GM21737 (cell line): ENCODE measurements around the gene PRELID1.
"Not testable (repeated sequence)": the region's sequence is repeated elsewhere in the genome, so short reads cannot be mapped to it uniquely, and the experiment has no call there.

Experiments used
- ATAC-seq: cut with Tn5 transposase; IDR thresholded peaks from one replicate; pipeline ENCODE4 v1.9.1; 2021; ENCODE audit warnings: mild to moderate bottlenecking, moderate library complexity; ENCODE audit not compliant: unreplicated experiment

Gene PRELID1, protein sequence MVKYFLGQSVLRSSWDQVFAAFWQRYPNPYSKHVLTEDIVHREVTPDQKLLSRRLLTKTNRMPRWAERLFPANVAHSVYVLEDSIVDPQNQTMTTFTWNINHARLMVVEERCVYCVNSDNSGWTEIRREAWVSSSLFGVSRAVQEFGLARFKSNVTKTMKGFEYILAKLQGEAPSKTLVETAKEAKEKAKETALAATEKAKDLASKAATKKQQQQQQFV

DNA sequence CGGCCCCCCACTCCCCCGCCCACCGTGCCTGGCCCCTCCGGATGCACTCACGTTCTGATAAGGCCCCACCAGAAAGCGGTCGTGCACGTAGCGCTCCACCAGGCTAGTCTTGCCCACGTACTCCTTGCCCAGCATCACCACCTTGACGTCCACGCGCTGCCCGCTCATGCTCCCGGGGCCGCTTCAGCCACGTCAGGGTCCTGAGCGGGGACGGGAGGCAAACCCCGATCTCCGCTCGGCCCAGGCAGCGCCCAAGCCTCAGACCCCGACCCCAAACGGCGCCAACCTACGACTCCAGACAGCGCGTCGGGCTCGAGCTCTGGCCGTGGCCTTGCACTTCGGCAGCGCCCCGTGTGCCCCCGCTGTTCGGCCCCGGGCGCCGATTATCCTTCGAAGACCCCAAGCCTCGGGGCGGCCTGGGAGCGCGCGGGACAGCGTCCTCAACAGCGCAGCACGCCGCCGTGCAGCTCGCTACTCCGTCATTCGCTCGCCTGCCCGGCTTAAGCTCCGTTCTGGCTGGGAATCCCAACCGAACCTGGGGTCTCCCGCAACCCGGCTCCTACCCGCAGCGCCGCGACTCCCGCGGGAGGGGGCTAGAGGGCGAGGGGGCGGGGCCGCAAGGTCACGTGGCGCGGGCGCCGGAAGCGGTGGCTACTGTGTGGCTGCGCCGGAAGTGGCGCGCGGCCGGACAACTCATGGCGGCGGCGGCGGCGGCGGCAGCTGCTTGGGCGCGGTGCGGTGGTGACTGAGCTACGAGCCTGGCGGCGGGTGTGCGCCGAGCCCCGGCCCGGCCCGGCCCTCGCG is at the start of gene PRELID1, which contains the start of gene RAB24:
Gene PRELID1, plus strand, starts transcription at position 679 of the 804 bp plus-strand sequence. CDS start 187 bp downstream, outside the sequence.
Gene RAB24, minus strand, starts transcription at position 599 of the 804 bp plus-strand sequence. Its CDS starts 431 bp downstream, at position 168.
- peak; percentile 43 for ATAC-seq

DNA sequence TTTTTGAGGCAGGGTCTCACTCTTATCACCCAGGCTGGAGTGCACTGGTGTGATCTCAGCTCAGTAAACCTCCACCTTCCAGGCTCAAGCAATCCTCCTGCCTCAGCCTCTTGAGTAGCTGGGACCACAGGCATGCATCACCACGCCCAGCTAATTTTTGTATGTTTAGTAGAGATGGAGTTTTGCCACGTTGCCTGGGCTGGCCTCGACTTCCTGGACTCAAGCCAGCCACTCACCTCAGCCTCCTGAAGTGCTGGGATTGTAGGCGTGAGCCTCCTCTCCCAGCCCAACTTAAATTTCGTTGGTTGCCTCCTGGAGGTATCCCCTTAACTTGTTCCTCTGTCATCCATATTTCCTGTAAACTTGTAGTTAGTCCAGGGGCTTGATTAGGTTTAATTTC is 47.3 kb upstream of the PRELID1 start:
- no peak for ATAC-seq

DNA sequence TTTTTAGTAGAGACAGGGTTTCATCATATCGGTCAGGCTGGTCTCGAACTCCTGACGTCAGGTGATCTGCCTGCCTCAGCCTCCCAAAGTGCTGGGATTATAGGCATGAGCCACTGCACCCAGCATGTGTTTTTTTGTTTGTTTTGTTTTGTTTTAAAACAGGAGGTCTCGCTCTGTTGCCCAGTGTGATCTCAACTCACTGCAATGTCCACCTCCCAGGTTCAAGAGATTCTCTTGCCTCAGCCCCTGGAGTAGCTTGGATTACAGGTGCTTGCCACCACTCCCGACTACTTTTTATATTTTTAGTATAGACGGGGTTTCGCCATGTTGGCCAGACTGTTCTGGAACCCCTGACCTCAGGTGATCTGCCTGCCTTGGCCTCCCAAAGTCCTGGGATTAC is 44.9 kb upstream of the PRELID1 start:
- not testable (repeated sequence) for ATAC-seq

DNA sequence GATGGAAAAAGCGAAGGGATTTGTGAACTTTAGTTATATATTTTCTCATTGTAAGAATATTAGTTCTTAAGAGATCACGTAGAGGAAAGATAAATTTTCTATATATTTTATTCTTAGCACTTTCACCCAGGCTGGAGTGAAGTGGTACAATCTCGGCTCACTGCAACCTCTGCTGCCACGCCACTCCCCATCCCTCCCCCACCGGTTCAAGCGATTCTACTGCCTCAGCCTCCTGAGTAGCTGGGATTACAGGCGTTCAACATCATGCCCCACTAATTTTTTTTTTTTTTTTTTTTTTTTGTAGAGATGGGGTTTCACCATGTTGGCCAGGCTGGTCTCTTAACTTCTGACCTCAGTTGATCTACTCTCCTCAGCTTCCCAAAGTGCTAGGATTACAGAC is 42.6 kb upstream of the PRELID1 start:
- ATAC-seq, result no peak

DNA sequence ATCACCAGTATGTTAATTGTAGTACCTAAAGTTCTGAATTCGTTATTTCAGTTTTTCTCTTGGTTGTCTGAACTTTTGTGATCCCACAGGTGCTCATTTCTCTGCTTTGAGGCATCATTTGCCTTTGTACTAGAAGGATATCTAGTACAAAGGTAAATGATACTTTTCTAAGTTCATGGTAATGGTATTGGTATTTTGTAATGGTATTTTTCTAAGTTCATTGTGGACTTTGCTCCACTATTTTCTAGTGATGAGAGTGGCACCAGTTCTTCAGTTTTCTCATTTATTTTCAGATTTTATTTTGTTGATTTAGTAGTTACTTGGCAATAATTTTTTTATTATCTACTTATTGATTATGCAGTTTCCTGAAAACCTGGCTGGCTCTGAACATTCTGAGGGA is 42.1 kb upstream of the PRELID1 start:
- no peak for ATAC-seq

DNA sequence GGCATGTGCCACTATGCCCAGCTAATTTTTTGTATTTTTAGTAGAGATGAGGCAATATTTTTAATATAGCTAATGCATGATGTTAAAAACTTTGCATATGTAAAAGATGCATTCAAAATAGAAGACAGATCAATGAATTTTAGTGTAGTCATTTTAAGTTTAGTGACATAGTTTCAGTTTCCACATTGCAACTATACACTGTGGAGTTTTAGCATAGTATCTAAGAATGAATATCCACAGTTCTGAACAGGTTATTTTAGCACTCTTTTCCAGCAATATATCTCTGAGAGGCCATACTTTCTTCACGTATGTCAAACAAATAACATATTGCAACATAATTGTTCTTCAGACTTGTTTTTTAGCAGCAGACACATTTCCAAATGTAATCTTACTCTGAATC is 39.4 kb upstream of the PRELID1 start:
- no peak for ATAC-seq

DNA sequence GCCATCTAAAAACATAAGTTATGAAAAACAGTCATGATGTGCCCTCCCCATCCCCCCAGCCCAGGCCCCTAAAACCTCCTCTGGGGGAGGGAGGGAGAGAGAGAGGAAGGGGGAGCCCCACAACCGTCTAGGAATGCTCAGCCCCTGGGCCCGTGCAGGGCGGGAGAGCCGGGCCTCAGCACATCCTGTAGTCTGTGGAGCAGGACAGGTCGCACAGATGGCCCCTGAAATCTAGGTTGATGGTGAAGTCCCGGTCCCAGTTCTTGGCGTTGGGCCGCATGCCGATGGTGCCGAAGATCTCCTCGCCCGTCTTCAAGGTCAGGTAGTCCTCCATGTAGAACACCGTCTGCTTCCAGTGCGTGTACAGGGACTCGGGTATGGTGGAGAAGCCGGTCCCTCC is 38.2 kb upstream of the PRELID1 start:
- ATAC-seq, result no peak

DNA sequence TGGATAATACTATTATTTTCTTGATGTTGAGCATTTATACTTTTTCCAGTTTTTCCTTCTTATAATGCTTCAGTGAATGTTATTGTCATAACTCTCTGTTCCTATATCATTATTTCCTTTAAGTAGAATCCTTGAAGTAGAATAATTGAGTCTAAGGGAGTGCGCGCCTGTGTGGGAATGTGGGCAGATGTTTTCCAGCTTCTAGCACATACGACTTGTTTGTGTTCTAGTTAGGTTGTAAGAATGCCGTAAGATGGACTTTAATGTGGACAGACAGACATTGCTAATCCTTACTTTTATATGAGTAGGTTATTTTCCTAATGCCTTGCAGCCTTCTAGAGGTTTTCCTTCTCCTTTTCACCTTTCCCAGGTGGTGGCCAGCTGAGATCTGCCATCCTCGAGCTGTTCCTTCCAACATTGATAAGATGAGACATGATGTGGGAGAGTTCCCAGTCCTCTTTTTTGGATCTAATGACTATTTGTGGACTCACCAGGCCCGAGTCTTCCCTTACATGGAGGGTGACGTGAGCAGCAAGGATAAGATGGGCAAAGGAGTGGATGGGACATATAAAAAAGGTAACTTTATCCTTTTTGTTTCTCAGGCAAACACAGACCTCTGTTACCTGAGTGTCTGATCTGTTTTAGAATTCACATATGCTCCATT is 34.2 kb upstream of the PRELID1 start:
- no peak for ATAC-seq

DNA sequence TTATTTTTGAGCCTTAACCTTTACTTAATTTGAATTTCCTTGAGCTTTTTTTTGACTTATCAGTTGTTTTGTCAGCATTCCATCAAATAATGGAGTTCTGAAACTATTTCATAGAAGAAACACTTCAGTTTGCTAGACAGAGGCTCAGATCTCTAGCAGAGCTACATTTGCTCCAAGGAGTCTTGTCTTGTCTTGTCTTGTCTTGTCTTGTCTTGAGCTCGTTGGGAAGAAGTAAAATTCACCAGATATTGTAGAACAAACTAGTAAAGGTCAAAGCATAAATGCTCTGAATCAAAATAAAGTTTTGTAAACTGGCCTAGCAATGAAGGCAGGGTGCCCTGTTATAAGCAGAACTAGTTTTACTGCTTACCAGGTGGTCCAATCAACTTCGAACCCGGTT is 33.6 kb upstream of the PRELID1 start:
- ATAC-seq, result no peak

DNA sequence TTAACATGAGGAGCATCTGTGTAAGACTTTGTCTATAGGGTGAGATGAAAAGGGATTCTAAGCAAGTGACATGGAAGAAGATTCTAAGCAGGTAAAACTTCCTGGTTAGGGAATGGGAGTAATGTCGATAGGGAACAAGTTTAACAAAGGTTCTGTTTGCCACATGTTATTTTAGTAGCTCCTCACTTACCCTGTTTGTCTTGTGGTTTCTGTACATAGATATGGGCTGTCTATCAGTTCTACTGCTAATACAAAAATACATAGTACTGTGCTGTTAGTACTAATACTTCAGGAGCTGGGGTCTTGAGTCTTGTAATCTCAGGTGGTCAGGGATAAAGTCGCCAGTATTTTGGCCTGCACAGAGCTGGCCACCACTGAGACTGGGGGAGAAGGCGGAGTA is 32.9 kb upstream of the PRELID1 start:
- no peak for ATAC-seq

DNA sequence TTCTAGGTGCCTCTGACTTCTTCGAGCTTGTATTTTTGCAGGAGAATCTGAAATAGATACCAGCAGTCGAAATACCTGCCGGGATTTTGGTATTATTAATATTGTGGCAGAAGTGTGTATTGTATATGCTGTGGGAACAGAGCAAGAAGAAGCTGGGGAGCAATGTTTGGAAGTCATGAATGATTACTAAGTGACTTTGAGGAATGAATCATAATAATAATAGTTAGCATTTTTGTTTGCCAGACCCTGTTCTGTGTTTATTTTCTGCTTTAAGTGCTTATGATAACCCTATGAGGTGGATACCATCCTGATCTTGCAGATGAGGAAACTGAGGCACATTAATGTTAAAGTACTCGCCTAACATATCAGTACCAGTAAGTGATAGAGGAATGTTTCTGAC is 32.5 kb upstream of the PRELID1 start:
- no peak for ATAC-seq

DNA sequence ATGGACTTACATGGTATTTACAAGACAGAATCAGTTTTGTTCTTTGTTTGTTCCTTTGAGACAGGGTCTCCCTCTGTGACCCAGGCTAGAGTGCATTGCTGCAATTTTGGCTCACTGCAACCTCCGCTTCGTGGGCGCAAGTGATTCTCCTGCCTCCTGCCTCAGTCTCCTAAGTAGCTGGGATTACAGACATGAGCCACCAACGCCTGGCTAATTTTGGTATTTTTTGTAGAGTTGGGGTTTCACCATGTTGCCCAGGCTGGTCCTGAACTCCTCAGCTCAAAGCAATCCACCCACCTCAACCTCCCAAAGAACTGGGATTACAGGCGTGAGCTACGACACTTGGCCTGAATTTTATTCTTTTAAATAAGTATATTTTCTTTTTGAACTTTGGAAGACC is 27.7 kb upstream of the PRELID1 start:
- no peak for ATAC-seq

DNA sequence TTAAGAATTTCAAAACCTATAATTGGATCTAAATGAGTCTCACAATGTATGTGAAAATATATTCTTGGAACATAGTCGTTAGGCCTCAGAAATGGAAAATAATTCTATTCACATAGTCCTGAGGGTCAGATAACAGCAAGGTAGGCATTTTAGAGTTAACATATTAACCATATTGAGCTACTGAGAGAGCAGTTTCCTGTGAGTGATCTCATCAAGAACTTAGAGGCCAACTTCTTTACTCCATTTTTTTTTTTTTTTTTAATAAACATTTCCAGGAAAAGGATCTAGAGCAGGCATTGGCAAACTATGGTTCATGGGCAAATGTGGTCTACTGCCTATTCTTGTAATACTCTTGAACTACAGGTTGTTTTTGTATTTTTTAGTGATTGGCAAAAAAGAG is 26.7 kb upstream of the PRELID1 start:
- no peak for ATAC-seq

DNA sequence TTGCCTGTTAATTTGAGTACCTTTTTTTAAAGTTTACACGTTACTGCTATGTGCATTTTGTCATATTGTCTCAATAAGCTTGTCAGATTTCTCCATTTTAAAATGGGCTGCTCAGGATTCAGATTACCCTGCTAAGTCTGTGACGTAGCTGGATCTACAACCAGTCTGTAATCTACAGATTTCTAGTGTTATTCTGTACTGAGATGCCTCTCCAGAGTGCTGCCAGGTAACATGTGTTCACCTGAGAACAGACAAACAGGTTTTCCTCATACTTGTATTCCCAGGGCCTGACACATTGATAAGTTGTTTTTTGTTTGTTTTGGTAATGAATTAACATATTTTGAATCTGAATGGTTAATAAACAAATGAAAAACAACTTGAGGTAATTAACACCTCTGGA is 15.4 kb upstream of the PRELID1 start:
- ATAC-seq, result no peak

DNA sequence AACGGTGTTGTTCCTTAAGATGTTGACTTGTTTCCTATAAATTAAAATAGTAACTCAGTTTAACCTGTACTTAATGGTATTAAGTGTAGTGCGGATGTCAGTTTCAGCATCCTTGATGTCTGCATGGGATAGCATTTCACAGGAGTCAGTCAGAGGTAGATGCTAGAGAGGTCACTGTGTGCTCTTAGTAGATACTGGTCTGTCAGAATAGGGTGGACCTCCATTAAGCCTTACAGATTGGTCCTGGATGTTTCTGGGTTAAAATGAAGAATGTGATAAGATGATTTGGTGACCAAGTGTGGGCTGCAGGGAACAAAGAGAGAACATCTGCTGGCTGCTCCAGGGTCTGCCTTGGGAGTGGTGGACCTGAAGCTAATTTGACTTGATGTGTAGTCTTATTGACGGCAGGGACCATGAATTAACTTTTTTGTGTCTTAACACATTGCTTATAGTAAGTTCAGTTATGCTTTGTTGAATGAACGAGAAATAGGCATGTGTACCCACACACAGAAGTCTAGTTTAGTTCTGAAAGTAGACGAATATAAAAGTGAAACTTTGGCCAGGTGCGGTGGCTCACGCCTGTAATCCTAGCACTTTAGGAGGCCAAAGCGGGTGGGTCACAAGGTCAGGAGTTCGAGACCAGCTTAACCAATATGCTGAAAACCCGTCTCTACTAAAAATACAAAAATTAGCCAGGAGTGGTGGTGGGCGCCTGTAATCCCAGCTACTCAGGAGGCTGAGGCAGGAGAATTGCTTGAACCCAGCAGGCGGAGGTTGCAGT is 12.6 kb upstream of the PRELID1 start:
- ATAC-seq, result peak; percentile 53

DNA sequence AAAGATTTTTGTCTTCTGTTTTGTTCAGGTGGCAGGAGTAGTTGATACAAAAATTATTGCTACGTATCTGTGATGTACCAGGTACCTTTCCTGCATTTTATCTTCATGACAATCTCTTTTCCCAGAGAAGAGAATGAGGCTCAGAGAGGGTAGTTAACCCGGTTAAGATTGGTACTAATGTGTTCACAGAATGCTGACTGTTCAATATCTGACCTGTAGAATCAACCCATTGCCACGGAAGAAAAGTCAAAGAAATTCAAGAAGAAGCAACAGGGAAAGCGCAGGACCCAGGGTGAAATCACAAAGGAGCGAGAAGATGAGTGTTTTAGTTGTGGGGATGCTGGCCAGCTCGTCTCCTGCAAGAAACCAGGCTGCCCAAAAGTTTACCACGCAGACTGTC is 11.9 kb upstream of the PRELID1 start:
- no peak for ATAC-seq

DNA sequence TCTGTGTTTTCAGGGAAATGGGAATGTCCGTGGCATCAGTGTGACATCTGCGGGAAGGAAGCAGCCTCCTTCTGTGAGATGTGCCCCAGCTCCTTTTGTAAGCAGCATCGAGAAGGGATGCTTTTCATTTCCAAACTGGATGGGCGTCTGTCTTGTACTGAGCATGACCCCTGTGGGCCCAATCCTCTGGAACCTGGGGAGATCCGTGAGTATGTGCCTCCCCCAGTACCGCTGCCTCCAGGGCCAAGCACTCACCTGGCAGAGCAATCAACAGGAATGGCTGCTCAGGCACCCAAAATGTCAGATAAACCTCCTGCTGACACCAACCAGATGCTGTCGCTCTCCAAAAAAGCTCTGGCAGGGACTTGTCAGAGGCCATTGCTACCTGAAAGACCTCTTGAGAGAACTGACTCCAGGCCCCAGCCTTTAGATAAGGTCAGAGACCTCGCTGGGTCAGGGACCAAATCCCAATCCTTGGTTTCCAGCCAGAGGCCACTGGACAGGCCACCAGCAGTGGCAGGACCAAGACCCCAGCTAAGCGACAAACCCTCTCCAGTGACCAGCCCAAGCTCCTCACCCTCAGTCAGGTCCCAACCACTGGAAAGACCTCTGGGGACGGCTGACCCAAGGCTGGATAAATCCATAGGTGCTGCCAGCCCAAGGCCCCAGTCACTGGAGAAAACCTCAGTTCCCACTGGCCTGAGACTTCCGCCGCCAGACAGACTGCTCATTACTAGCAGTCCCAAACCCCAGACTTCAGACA is 9.6 kb upstream of the PRELID1 start:
- ATAC-seq, result no peak

DNA sequence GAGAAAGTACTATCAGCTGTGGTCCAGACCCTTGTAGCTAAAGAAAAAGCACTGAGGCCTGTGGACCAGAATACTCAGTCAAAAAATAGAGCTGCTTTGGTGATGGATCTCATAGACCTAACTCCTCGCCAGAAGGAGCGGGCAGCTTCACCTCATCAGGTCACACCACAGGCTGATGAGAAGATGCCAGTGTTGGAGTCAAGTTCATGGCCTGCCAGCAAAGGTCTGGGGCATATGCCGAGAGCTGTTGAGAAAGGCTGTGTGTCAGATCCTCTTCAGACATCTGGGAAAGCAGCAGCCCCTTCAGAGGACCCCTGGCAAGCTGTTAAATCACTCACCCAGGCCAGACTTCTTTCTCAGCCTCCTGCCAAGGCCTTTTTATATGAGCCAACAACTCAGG is 9.0 kb upstream of the PRELID1 start:
- no peak for ATAC-seq

DNA sequence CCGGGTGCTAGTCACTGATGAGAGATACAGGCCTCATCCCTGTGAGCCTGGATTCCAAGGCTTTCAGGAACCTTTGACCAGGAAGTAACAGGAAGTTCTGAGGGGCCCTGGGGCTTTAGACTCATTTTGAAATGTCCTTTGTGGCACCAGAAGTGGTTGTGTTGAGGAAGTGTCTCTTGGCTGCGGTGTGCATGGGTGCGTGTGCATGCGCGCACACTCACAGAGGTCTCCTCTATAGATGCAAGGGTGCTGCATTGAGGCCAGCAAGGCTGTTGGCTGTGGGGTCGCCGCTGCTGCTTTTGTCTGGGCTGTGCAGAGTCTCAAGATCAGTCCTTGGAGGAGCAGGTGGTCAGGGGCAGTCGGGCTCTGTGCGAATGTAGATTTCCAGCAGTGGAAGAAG is 7.7 kb upstream of the PRELID1 start:
- ATAC-seq, result no peak

DNA sequence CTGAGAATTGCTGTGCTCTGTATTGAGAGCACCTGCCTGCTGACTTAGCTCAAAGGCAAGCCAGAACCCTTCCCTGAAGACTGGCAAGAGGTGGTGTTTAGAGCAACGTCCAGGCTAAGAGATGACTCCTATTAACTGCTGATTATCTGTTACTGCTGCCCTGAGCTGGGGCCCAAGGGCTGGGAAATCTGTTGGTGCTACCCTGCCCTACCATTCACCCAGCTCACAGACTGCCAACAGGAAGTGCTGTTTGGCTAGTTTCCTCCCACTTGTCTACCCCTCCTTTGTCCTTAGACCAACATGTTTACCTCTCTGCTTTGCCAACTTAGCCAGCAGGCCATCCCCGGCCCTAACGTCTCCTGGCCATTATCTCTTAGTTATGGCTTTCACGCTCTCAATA is 7.0 kb upstream of the PRELID1 start:
- ATAC-seq, result no peak
